Iris pigment epithelial cell (primary cell): ENCODE data around the gene CELSR2.
A peak's percentile ranks its signal among the peaks of the same experiment; 100 is the strongest.
"Not testable (repeated sequence)": the region's sequence is repeated elsewhere in the genome, so short reads cannot be mapped to it uniquely, and the experiment has no call there.

ENCODE experiments used
- DNase-seq: peaks from one replicate; pipeline ENCODE4 v3.0.0-alpha.2; 2011; ENCODE audit warnings: low read depth

CELSR2 gene

GRCh38 chr1:109277434-109278204, 28.3 kb downstream of the CELSR2 start:
- DNase-seq: peak; percentile 63

GRCh38 chr1:109279615-109280278, 30.4 kb downstream of the CELSR2 start:
- peak; percentile 20 for DNase-seq

GRCh38 chr1:109280862-109281261, 31.5 kb downstream of the CELSR2 start:
- DNase-seq: no peak

GRCh38 chr1:109281680-109282496, 32.5 kb downstream of the CELSR2 start:
- peak; percentile 20 for DNase-seq

- no peak for DNase-seq
These were observed 33.2 kb downstream of the CELSR2 start for GRCh38 chr1:109282497-109282951.

GRCh38 chr1:109282952-109283747, 33.8 kb downstream of the CELSR2 start, which contains the start of gene PSRC1:
TSS of gene PSRC1 (minus strand) at chr1:109283145.
- peak; percentile 95 for DNase-seq

- no peak for DNase-seq
These were observed 34.6 kb downstream of the CELSR2 start for GRCh38 chr1:109283748-109284600.

GRCh38 chr1:109286762-109287161, 37.4 kb downstream of the CELSR2 start:
- DNase-seq: not testable (repeated sequence)

- no peak for DNase-seq
These were observed 40.8 kb downstream of the CELSR2 start for GRCh38 chr1:109290137-109290536.

GRCh38 chr1:109290998-109291397, 41.7 kb downstream of the CELSR2 start:
- DNase-seq: no peak

- DNase-seq: no peak
These were observed 43.0 kb downstream of the CELSR2 start for GRCh38 chr1:109292364-109292763.

GRCh38 chr1:109293026-109293425, 43.7 kb downstream of the CELSR2 start:
- DNase-seq: no peak

GRCh38 chr1:109294481-109294880, 45.1 kb downstream of the CELSR2 start:
- no peak for DNase-seq

GRCh38 chr1:109295712-109296415, 46.5 kb downstream of the CELSR2 start:
- DNase-seq: no peak

- DNase-seq: no peak
These were observed 47.4 kb downstream of the CELSR2 start for GRCh38 chr1:109296782-109297181.

GRCh38 chr1:109298666-109299557, 49.6 kb downstream of the CELSR2 start:
- peak; percentile 96 for DNase-seq

GRCh38 chr1:109299558-109300343, 50.4 kb downstream of the CELSR2 start:
- DNase-seq: peak; percentile 82

GRCh38 chr1:109300650-109301151, 51.4 kb downstream of the CELSR2 start:
- DNase-seq: no peak
